IPS-18c (cell line): ENCODE data around the gene IQSEC3.

Experiments
- H3K4me3 ChIP-seq: 2 replicates; pipeline ENCODE4 v1.7.0; 2013; ENCODE audit warnings: low read depth, mild to moderate bottlenecking, low read length, moderate library complexity; ENCODE audit not compliant: insufficient read depth
- H3K9me3 ChIP-seq: one replicate; pipeline ENCODE4 v1.6.1; 2013; ENCODE audit warnings: mild to moderate bottlenecking, low read length, moderate library complexity; ENCODE audit not compliant: control insufficient read depth, insufficient read depth

Gene IQSEC3

GRCh38 chr12:138898-139534, 72.4 kb downstream of the IQSEC3 start:
- Histone ChIP-seq H3K9me3 (no peaks in the 10 kb centered on the region), H3K4me3 (0 out of 2 replicates have a peak overlapping the region, but pooled peaks have one; percentile 22)

- Histone ChIP-seq H3K9me3 (no peaks in the 10 kb centered on the region), H3K4me3 (no peak overlapping the region; the same call in 1 of the 2 replicates)
Measured at GRCh38 chr12:139585-139984, 73.0 kb downstream of the IQSEC3 start.

- H3K4me3 ChIP-seq, result no peak overlapping the region
- no peaks in the 10 kb centered on the region for H3K9me3 ChIP-seq
Measured at GRCh38 chr12:140162-140561, 73.6 kb downstream of the IQSEC3 start.

GRCh38 chr12:143964-144649, 77.5 kb downstream of the IQSEC3 start:
- H3K4me3 ChIP-seq, result no peak overlapping the region
- no peaks in the 10 kb centered on the region for H3K9me3 ChIP-seq

- H3K9me3 ChIP-seq, result no peaks in the 10 kb centered on the region
- H3K4me3 ChIP-seq, result no peak overlapping the region
Measured at GRCh38 chr12:144650-145284, 78.2 kb downstream of the IQSEC3 start.

GRCh38 chr12:145369-145960, 78.9 kb downstream of the IQSEC3 start:
- H3K4me3 ChIP-seq, result no peak overlapping the region
- no peaks in the 10 kb centered on the region for H3K9me3 ChIP-seq

GRCh38 chr12:147242-147641, 80.7 kb downstream of the IQSEC3 start:
- Histone ChIP-seq H3K4me3 (no peak overlapping the region), H3K9me3 (no peaks in the 10 kb centered on the region)

- Histone ChIP-seq H3K9me3 (no peaks in the 10 kb centered on the region), H3K4me3 (no peak overlapping the region)
Measured at GRCh38 chr12:148676-149416, 82.3 kb downstream of the IQSEC3 start.

- Histone ChIP-seq H3K4me3 (no peak overlapping the region), H3K9me3 (no peaks in the 10 kb centered on the region)
Measured at GRCh38 chr12:151579-151978, 85.0 kb downstream of the IQSEC3 start.

- Histone ChIP-seq H3K4me3 (no peak overlapping the region), H3K9me3 (no peaks in the 10 kb centered on the region)
Measured at GRCh38 chr12:152440-152839, 85.9 kb downstream of the IQSEC3 start.

GRCh38 chr12:153080-153746, 86.6 kb downstream of the IQSEC3 start:
- Histone ChIP-seq H3K4me3 (no peak overlapping the region), H3K9me3 (no peaks in the 10 kb centered on the region)

- no peaks in the 10 kb centered on the region for H3K9me3 ChIP-seq
- no peak overlapping the region for H3K4me3 ChIP-seq
Measured at GRCh38 chr12:154058-154457, 87.5 kb downstream of the IQSEC3 start.

- H3K4me3 ChIP-seq, result no peak overlapping the region
- no peaks in the 10 kb centered on the region for H3K9me3 ChIP-seq
Measured at GRCh38 chr12:155006-155405, 88.4 kb downstream of the IQSEC3 start.

- no peaks in the 10 kb centered on the region for H3K9me3 ChIP-seq
- H3K4me3 ChIP-seq, result no peak overlapping the region
Measured at GRCh38 chr12:155646-156045, 89.1 kb downstream of the IQSEC3 start.

- no peak overlapping the region for H3K4me3 ChIP-seq
Measured at GRCh38 chr12:156945-157344, 90.4 kb downstream of the IQSEC3 start.

GRCh38 chr12:157644-158043, 91.1 kb downstream of the IQSEC3 start:
- Histone ChIP-seq H3K9me3 (no peaks in the 10 kb centered on the region), H3K4me3 (no peak overlapping the region)

More at GRCh38 chr12:156945-157344, 90.4 kb downstream of the IQSEC3 start:
- no peaks in the 10 kb centered on the region for H3K9me3 ChIP-seq
